Hypothalamus (tissue), 51 donors: ENCODE results near the gene WRAP73.

Experiments used
- DNase-seq, 51 donors: peaks; one replicate each; lab custom pipeline; 2025; lab: John Stamatoyannopoulos, UW

The WRAP73 gene

GRCh38 chr1:3669971-3670431, 20.1 kb upstream of the WRAP73 start:
- no peak for DNase-seq

GRCh38 chr1:3669421-3669821, 19.5 kb upstream of the WRAP73 start:
- DNase-seq = no peak

GRCh38 chr1:3668585-3669300, 18.8 kb upstream of the WRAP73 start:
- peak in 31 of 51 donors; percentile 6 to 66 (median 29) for DNase-seq

DNA sequence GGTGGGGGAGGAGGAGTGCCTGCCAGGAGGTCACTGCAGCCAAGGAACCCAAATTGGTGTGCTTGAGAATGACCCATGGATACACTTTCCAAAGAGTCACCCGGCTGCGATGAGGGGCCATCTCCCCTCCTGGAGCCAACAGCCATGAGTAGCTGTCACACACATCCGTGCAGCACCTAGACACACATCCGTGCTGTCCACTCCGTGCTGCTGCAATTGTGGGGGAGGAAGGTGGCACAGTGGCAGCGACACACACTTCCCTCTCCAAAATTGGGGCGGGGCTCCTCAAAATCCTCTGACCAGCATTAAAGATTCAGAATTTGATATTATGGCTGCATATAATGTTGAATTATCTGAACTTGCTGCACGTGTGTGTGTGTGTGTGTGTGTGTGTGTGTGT, 18.2 kb upstream of the WRAP73 start:
- DNase-seq = no peak

DNA sequence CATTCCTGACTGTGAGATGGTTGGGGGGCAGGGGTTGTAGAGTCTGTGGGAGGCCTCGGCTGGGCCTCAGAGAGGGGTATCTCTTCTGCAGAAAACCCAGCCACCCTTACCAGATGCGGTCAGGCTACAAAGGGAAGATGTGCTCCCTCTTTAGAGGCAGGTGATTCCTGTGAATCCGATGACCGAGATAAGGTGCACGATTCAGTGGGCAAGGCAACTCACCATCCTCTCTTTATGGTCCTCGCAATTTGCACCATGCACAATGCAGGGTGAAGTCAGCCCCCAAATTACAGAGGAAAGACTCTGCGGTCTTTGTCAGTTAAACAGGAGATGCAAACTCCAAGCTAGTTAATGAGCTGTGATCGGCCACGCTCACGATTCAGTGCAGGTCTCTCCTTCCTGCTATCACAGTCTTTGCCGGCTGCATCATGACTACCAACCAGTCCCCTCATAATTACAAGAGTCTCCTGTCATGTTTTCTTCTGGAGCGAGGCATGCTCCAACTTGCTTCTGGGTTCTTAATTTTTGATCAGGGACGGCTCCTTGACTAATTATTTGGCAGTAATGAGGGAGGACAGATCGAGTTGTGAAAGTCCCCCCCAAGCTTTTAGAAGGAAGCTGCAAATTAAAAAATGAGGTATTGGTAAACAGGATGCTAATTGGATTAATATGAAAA, 14.9 kb upstream of the WRAP73 start:
- no peak for DNase-seq

DNA sequence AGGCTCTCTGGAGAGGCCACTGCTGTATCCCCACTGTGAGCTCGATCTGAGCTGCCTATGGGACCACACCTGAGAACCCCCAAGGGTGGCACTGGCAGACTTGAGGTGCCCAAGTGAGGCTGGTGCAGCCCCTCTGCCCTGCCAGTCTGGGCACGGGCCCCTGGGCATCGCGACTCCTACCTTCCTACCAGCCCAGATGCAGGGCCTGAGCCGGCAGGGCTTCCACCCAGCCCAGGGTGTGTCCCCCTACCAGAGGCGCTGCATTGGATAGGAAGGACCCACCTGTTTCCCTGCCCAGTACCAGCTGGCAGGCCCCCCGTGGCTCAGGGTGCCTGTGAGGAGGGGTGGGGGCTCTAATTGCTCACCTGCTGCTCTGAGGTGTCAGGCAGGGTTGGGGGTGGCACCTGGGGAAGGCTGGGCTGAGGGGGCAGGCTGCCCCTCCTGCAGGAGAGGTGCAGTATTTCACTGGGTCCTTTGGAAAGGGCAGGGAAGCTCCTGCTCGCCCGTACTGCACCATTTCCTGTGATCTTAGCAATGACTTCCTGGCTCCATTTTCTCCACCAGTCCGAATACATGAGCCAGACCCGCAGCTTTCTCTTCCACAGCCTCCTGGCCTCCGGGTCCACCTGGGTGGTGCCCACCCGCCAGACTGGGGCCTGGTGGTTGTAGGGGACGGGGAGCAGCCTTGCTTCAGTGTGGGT, 14.2 kb upstream of the WRAP73 start:
- DNase-seq = no peak

GRCh38 chr1:3662080-3662671, 12.3 kb upstream of the WRAP73 start:
- DNase-seq = no peak

DNA sequence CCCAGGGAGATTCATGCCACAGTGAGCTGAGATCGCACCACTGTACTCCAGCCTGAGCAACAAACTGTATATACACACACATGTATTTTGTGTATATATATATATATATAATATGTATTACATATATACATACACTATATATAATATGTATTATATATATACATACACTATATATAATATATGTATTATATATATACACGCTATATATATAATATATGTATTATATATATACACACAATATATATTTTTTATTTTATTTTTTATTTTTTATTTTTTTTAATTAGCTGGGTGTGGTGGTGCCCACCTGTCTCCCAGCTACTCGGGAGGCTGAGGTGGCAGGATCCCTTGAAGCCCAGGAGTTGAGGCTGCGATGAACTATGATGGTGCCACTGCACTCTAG, 11.7 kb upstream of the WRAP73 start:
- no peak for DNase-seq

DNA sequence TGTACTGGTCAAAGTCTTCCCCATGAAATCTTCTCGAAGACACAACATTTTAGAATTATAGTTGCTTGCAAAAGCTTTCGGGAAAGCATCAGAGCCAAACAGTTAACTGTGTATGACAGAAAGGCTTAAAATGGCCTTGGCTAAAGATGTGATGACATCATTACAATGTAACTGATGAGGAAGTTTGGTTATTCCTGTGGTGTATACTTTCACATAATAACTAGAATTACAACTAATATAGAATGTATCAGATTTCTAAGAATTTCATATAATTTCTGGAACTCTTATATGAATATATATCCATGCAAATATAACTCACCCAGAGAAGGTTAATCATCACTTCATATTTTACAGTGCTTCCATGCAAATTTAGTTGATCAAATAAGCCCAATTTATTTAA, 10.8 kb upstream of the WRAP73 start:
- no peak for DNase-seq

GRCh38 chr1:3659093-3659492, 9.2 kb upstream of the WRAP73 start:
- no peak for DNase-seq

DNA sequence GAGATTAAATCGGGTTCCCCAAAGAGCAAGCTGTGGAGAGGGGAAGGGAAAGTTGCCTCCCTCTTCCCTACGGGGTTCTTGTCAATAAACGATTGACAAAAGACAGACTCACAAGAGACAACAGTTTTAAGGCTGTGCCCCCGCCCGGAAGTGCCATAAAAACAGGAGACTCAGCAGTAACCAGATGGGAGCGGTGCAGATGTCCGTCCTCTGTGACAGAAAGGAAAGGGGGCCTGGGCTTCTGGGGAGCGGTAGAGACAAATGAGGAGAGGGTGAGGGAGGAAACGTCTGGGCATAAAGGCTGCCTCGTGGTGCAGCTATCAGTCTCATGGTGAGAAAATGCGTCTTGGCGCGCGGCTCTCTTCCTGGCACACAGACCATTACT, 8.3 kb upstream of the WRAP73 start:
- DNase-seq = no peak

GRCh38 chr1:3657578-3658230, 7.8 kb upstream of the WRAP73 start:
- no peak for DNase-seq

- DNase-seq = no peak
Observed at GRCh38 chr1:3657096-3657475, 7.2 kb upstream of the WRAP73 start.

DNA sequence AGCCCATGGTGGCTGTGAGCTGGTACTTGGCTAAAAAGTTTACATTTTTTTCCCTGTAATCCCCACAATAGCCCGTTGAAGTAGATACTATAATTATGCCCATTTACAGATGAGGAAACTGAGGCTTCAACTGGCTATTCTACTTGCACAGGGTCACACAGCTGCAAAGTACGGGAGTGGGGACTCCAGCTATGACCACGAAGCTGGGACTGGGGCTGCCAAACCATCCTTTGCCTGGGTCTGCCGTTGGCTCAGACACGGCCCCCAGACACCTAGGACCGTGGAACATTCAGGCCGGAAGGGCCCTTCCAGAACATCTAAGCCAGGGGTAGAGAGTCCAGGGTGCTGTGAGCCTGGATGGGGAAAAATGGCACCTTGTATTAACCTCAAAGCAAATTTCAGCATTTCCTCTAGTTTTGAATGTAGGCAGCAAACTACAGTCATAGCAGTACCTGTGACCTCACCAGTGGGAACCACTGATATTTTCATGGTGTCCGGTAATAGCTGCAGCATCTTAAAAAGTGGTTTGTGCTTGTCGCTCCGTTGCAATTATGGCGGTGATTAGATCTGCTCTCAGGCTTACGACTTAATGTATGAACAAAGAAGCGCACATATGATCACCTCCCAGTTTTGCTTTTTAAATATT, 6.7 kb upstream of the WRAP73 start:
- DNase-seq = no peak

DNA sequence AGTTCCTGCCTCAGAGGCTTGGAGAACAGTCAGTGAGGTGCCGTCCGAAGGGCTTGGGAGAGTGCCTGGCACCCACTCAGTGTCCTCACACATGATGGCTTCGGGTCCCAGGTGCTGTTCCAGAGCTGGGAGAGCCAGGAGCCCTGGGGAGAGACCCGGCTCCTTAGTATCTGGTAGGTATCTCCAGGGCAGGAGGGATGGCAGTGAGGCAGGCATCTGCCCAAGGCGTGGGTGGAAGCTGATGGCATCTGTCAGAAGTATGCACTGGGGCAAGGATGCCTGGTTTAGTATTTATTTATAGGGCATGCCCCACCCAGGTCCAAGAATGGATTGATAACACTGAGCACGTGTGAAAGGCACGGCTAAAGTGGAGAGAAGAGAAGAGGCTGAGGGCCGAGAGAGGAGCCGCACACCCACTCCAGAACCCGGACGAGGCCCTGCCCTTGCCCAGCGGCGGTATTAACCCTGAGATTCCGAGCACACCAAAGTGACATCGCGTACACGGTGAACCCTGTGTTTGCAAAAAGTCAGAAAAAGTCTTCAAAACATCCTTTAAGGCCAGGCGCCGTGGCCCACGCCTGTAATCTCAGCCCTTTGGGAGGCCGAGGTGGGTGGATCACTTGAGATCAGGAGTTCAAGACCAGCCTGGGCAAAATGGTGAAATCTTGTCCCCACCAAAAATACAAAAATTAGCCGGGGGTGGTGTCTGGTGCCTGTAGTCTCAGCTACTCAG, 4.8 kb upstream of the WRAP73 start:
- DNase-seq = no peak

DNA sequence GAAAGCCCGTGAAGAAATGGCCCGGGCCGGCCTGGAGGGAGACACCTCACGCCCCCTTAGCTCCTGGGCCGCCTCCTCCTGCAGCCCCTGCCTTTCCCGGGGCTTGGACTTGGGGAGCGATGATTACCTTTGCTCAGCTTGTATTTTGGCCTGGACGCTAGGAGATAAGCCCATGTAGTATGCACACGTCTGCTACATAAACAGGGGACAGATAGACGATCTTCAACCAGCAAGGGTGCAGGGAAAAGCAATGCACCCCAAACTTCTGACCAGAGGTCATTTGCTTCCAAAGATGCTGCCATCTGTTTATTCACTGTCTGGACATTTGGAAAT, 3.3 kb upstream of the WRAP73 start:
- DNase-seq = no peak

DNA sequence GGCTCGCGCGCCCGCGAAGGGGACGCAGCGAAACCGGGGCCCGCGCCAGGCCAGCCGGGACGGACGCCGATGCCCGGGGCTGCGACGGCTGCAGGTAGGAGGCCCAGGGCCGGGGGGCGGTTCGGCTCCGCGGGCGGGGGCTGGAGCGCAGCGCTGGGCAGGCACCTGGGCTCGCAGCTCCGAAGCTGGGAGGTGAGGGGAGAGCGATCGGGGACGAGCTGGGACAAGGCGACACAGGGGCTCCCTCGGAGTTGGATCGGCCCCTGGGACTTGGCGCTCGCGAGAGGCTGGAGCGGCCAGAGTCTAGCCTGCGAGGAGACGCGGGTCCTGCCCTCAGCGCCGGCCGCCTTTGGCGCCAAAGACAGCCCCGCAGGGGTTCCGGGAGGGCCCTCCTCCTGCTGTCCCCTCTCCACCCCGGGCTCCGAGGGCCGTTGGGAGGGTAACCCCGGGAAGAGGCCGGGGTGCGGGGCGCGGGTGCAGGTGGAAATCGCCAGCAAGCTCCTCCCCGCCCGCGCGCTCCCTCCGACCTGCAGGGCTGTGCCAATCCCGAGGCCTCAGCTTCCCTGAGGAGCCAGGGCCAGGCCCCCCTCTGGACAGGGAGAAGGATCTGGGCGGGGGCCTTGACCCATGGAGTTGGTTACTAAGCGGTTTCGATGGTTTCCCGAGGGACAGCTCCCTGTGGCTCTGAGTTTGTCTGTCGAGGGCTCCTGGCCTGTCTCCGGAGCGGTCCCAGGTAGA, 2.8 kb upstream of the WRAP73 start:
- DNase-seq = no peak

GRCh38 chr1:3651930-3652547, 2.1 kb upstream of the WRAP73 start, which contains the start of gene TP73:
TP73 (plus strand) TSS chr1:3652516; CDS start chr1:3682366, 29,850 bp downstream.
- DNase-seq = no peak
